Neuronal stem cell (in vitro differentiated cells): Measurements from ENCODE around the gene MCC.

Experiments
- DNase-seq: peaks from one replicate; pipeline ENCODE4 v3.0.0-alpha.2; 2013; ENCODE audit warnings: low spot score
- H2AFZ ChIP-seq: one replicate; pipeline ENCODE4 v1.6.1; 2013; ENCODE audit warnings: mild to moderate bottlenecking, low read length, inconsistent platforms
- H2AK5ac ChIP-seq: 2 replicates; pipeline ENCODE4 v1.6.1; 2013; ENCODE audit warnings: low read depth, mild to moderate bottlenecking, inconsistent platforms, low read length, moderate library complexity, mixed read lengths
- H2BK120ac ChIP-seq: 2 replicates; pipeline ENCODE4 v1.6.1; 2013; ENCODE audit warnings: low read depth, mild to moderate bottlenecking, inconsistent platforms, low read length, moderate library complexity, mixed read lengths
- H2BK12ac ChIP-seq: one replicate; pipeline ENCODE4 v1.6.1; 2013; ENCODE audit warnings: low read length, inconsistent platforms
- H2BK15ac ChIP-seq: 2 replicates; pipeline ENCODE4 v1.6.1; 2013; ENCODE audit warnings: mild to moderate bottlenecking, low read length, inconsistent platforms, mixed read lengths
- H2BK5ac ChIP-seq: one replicate; pipeline ENCODE4 v1.6.1; 2013; ENCODE audit warnings: inconsistent platforms, mild to moderate bottlenecking, low read length, moderate library complexity
- H3K14ac ChIP-seq: one replicate; pipeline ENCODE4 v1.6.1; 2013; ENCODE audit warnings: low read length, inconsistent platforms
- H3K18ac ChIP-seq: 2 replicates; pipeline ENCODE4 v1.6.1; 2013; ENCODE audit warnings: low read length, inconsistent platforms
- H3K23ac ChIP-seq: 2 replicates; pipeline ENCODE4 v1.6.1; 2013; ENCODE audit warnings: low read depth, mild to moderate bottlenecking, mixed read lengths, low read length, inconsistent platforms; ENCODE audit not compliant: poor library complexity
- H3K27ac ChIP-seq: replicated peaks from 3 replicates; pipeline ENCODE4 v1.5.1; 2013; ENCODE audit warnings: low read length, inconsistent platforms
- H3K27me3 ChIP-seq, 3 experiments: 2 replicates each; pipeline ENCODE4 v1.6.1; 2013; ENCODE audit warnings: low read length in 3 of 3, mild to moderate bottlenecking in 2 of 3, inconsistent platforms in 1 of 3, low read depth in 1 of 3, mixed read lengths in 1 of 3, moderate library complexity in 1 of 3; ENCODE audit not compliant: control insufficient read depth in 3 of 3, insufficient read depth in 3 of 3
- H3K36me3 ChIP-seq, 2 donors: replicated peaks in 1 of 2; 2 replicates each; pipeline ENCODE4 v1.6.1; 2013; ENCODE audit warnings: low read length in 2 of 2; ENCODE audit not compliant: control insufficient read depth in 2 of 2, insufficient read depth in 2 of 2
- H3K4ac ChIP-seq: 2 replicates; pipeline ENCODE4 v1.6.1; 2013; ENCODE audit warnings: inconsistent platforms, mild to moderate bottlenecking, low read length, moderate library complexity
- H3K4me1 ChIP-seq, 2 donors: 1 replicate in 1 of 2; 2 replicates in 1 of 2; pipeline ENCODE4 v1.6.1; 2013; ENCODE audit warnings: low read length in 2 of 2, low read depth in 1 of 2; ENCODE audit not compliant: control insufficient read depth in 2 of 2, insufficient read depth in 1 of 2
- H3K4me2 ChIP-seq: one replicate; pipeline ENCODE4 v1.6.1; 2013; ENCODE audit warnings: mild to moderate bottlenecking, low read length, inconsistent platforms; ENCODE audit not compliant: insufficient read depth, poor library complexity, severe bottlenecking
- H3K4me3 ChIP-seq, 2 donors: 2 replicates each; pipeline ENCODE4 v1.5.1; 2013; ENCODE audit warnings: low read length in 2 of 2, mild to moderate bottlenecking in 2 of 2, inconsistent platforms in 1 of 2, moderate library complexity in 1 of 2
- H3K79me1 ChIP-seq: one replicate; pipeline ENCODE4 v1.6.1; 2013; ENCODE audit warnings: low read depth, mild to moderate bottlenecking, inconsistent platforms, low read length, moderate library complexity
- H3K9ac ChIP-seq: one replicate; pipeline ENCODE4 v1.6.1; 2013; ENCODE audit warnings: mild to moderate bottlenecking, low read depth, low read length, inconsistent platforms; ENCODE audit not compliant: poor library complexity
- H3K9me3 ChIP-seq, 2 donors: replicated peaks in 1 of 2; 2 replicates each; pipeline versions ENCODE3 to v1.6.1; 2013; ENCODE audit warnings: low read length in 2 of 2, mild to moderate bottlenecking in 2 of 2, inconsistent platforms in 1 of 2, low read depth in 1 of 2, mixed read lengths in 1 of 2, moderate library complexity in 1 of 2; ENCODE audit not compliant: control insufficient read depth in 2 of 2, insufficient read depth in 1 of 2
- H4K8ac ChIP-seq: one replicate; pipeline ENCODE4 v1.6.1; 2013; ENCODE audit warnings: low read depth, mild to moderate bottlenecking, inconsistent platforms, low read length, moderate library complexity
- H4K91ac ChIP-seq: one replicate; pipeline ENCODE4 v1.6.1; 2013; ENCODE audit warnings: low read length, low read depth, mild to moderate bottlenecking, inconsistent platforms; ENCODE audit not compliant: poor library complexity
- WGBS, 2 donors: extraction: QIAGEN DNeasy Blood & Tissue Kit; methylation state at CpG; one replicate each; pipeline ENCODE4 v1.1.7; 2013; ENCODE audit warnings: missing lambda C conversion rate in 2 of 2, mixed read lengths in 1 of 2; ENCODE audit not compliant: insufficient read length in 2 of 2, insufficient replicate concordance in 1 of 2; ENCODE audit errors: extremely low coverage in 2 of 2; 5-methylcytosine and 5-hydroxymethylcytosine counted together

The MCC gene

GRCh38 chr5:113219695-113220094 lies 268.6 kb downstream of the MCC start:
- no peak for DNase-seq
- Histone ChIP-seq H3K4me3 (no peak overlapping the region), H2BK5ac (no peak overlapping the region), H3K4ac (no peak overlapping the region), H2AFZ (no peak overlapping the region), H2BK120ac (no peak overlapping the region), H2BK15ac (no peak overlapping the region), H2BK12ac (no peak overlapping the region), H3K27ac (no peak overlapping the region), H3K23ac (no peak overlapping the region), H3K18ac (no peak overlapping the region), H3K4me2 (no peak overlapping the region), H4K91ac (no peak overlapping the region), H3K36me3 (no peaks in the 10 kb centered on the region), H3K9me3 (peaks cover 2 to 19% of the 10 kb centered on the region in 2 donors), H3K27me3 (peaks cover 0 to 4% (median 0%) of the 10 kb centered on the region in 3 experiments), H3K79me1 (no peaks in the 10 kb centered on the region), H3K14ac (no peak overlapping the region), H4K8ac (no peak overlapping the region), H2AK5ac (no peak overlapping the region), H3K4me1 (peaks cover 20 to 43% of the 10 kb centered on the region in 2 donors), H3K9ac (no peak overlapping the region)
- no CpG with 5 or more reads among the region's 3 CpGs for WGBS, 2 donors

- Histone ChIP-seq H3K36me3 (no peaks in the 10 kb centered on the region), H4K8ac (no peak overlapping the region), H3K9ac (no peak overlapping the region)
These were observed 269.2 kb downstream of the MCC start for GRCh38 chr5:113218906-113219517.

GRCh38 chr5:113218200-113218599 lies 270.1 kb downstream of the MCC start:
- no peak overlapping the region for H4K91ac ChIP-seq

More at GRCh38 chr5:113218906-113219517, 269.2 kb downstream of the MCC start:
- no peak overlapping the region for H3K18ac ChIP-seq
- no peak overlapping the region for H4K91ac ChIP-seq
- H3K27me3 ChIP-seq, result peaks cover 0 to 5% (median 0%) of the 10 kb centered on the region in 3 experiments
- no peak overlapping the region for H3K4ac ChIP-seq
- no peak overlapping the region for H2AK5ac ChIP-seq
- H2BK120ac ChIP-seq, result no peak overlapping the region
- H3K14ac ChIP-seq, result no peak overlapping the region
- H3K4me1 ChIP-seq, result peaks cover 27 to 49% of the 10 kb centered on the region in 2 donors
- H3K27ac ChIP-seq, result no peak overlapping the region
- no peak overlapping the region for H2BK12ac ChIP-seq
- H2BK5ac ChIP-seq, result no peak overlapping the region
- no peak for DNase-seq
- no peaks in the 10 kb centered on the region for H3K79me1 ChIP-seq
- no peak overlapping the region for H3K23ac ChIP-seq
- no peak overlapping the region for H3K4me3 ChIP-seq
- no peak overlapping the region for H3K4me2 ChIP-seq
- peaks cover 2 to 19% of the 10 kb centered on the region in 2 donors for H3K9me3 ChIP-seq
- H2BK15ac ChIP-seq, result no peak overlapping the region
- peak overlapping the region; percentile 62 for H2AFZ ChIP-seq
- WGBS, 2 donors, result 100% methylated on average over 1 of the region's 7 CpGs; no CpG with 5 or more reads in 1 of the 2 donors

GRCh38 chr5:113217619-113218184 lies 270.6 kb downstream of the MCC start:
- no peak overlapping the region for H3K4me3 ChIP-seq
- H3K36me3 ChIP-seq, result no peaks in the 10 kb centered on the region
- H2BK12ac ChIP-seq, result no peak overlapping the region
- no peaks in the 10 kb centered on the region for H3K79me1 ChIP-seq
- H3K4me2 ChIP-seq, result no peak overlapping the region
- peaks cover 0 to 13% of the 10 kb centered on the region in 2 donors for H3K9me3 ChIP-seq
- no peak overlapping the region for H3K14ac ChIP-seq
- no CpG with 5 or more reads among the region's 9 CpGs for WGBS, 2 donors
- no peak overlapping the region for H3K4ac ChIP-seq
- peaks cover 0 to 6% (median 0%) of the 10 kb centered on the region in 3 experiments for H3K27me3 ChIP-seq
- no peak overlapping the region for H2AK5ac ChIP-seq
- H3K18ac ChIP-seq, result no peak overlapping the region
- no peak for DNase-seq
- H2BK15ac ChIP-seq, result no peak overlapping the region
- H2BK120ac ChIP-seq, result no peak overlapping the region
- H3K9ac ChIP-seq, result no peak overlapping the region
- no peak overlapping the region for H4K8ac ChIP-seq
- H3K27ac ChIP-seq, result no peak overlapping the region
- H2BK5ac ChIP-seq, result no peak overlapping the region
- H4K91ac ChIP-seq, result no peak overlapping the region
- H2AFZ ChIP-seq, result no peak overlapping the region
- peaks cover 36 to 58% of the 10 kb centered on the region in 2 donors for H3K4me1 ChIP-seq
- H3K23ac ChIP-seq, result no peak overlapping the region

More at GRCh38 chr5:113218200-113218599, 270.1 kb downstream of the MCC start:
- Histone ChIP-seq H2AFZ (no peak overlapping the region), H3K79me1 (no peaks in the 10 kb centered on the region), H2BK15ac (no peak overlapping the region), H3K9me3 (peaks cover 0 to 18% of the 10 kb centered on the region in 2 donors), H2BK5ac (no peak overlapping the region), H4K8ac (no peak overlapping the region), H3K27me3 (peaks cover 0 to 5% (median 0%) of the 10 kb centered on the region in 3 experiments), H3K36me3 (no peaks in the 10 kb centered on the region), H3K4ac (no peak overlapping the region), H3K4me1 (peaks cover 31 to 54% of the 10 kb centered on the region in 2 donors), H3K18ac (no peak overlapping the region), H3K4me2 (no peak overlapping the region), H3K14ac (no peak overlapping the region), H2BK120ac (no peak overlapping the region), H3K9ac (no peak overlapping the region), H3K4me3 (no peak overlapping the region), H3K23ac (no peak overlapping the region), H2BK12ac (no peak overlapping the region), H2AK5ac (no peak overlapping the region), H3K27ac (no peak overlapping the region)
- no peak for DNase-seq
- WGBS, 2 donors, result no CpG with 5 or more reads among the region's 8 CpGs
